Measurements from ENCODE around the gene ADH1A. TPM values are rescaled to one million over a fixed set of nuclear protein-coding genes. Genes with fewer than 3 reads are reported as not detected.

ADH1A gene
- 1 to 10 TPM in 1 of 7 donors, under 1 TPM in 1, not detected in 5; 0.25 to 1.2 TPM for total RNA-seq
- polyA plus RNA-seq: not detected
- long read RNA-seq, donor 1: 0 reads
- long read RNA-seq, donor 2: 0 reads

GRCh38 chr4:99290848-99291786 is at the start of gene ADH1A:
Gene ADH1A (minus strand): TSS chr4:99290985. CDS start chr4:99290914, 71 bp downstream.
- H3K4me1 ChIP-seq: no peaks in the 10 kb centered on the region
- no peaks in the 10 kb centered on the region for H3K36me3 ChIP-seq
- peaks cover 0 to 27% (median 9%) of the 10 kb centered on the region in 8 donors for H3K9me3 ChIP-seq
- TF ChIP-seq POLR2A (IDR thresholded peaks at IDR 0.05): no peak
- no peak for TF ChIP-seq CTCF (IDR thresholded peaks at IDR 0.05 in 8 of 11, conservative IDR thresholded peaks at IDR 0.05 in 3 of 11)
- TF ChIP-seq POLR2AphosphoS5 (IDR thresholded peaks at IDR 0.05): no peak
- no peak within 1 kb of the TSS for H3K4me3 ChIP-seq
- intact Hi-C loops (cut with DNase I; ENCODE audit: low total_unique reads): no loop called here
- no peak within 1 kb of the TSS for H3K27ac ChIP-seq
- no peaks in the 10 kb centered on the region for H3K27me3 ChIP-seq (replicated peaks in 1 of 7)
- WGBS, 5 donors: 67 to 85% (median 72%) methylated on average over 3 of the region's 3 CpGs
- no peak for DNase-seq

DNA sequence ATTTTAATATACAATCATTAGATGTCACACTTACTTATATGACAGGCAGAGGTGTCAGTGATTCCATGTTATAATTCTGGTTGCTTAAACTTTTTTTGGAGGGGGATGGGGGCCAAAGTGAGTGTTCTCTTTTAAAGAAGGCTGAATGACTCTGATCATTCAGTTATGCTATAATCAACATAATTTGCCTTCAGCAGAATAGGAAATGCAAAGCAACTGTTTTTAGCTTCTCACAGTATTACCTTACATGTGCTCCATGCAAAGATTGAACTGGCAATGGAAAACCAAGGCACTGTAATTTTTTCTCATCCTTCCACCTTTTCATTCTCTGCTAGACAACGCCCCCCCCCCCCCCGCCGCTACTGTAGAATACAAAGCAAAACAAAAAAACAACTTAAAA is 48.4 kb upstream of the ADH1A start:
- Histone ChIP-seq H3K36me3 (no peaks in the 10 kb centered on the region), H3K4me1 (no peaks in the 10 kb centered on the region), H3K27me3 (replicated peaks in 1 of 7) (no peaks in the 10 kb centered on the region), H3K9me3 (no peaks in the 10 kb centered on the region), H3K27ac (no peak overlapping the region), H3K4me3 (no peak overlapping the region)
- no peak for TF ChIP-seq CTCF (IDR thresholded peaks at IDR 0.05 in 8 of 11, conservative IDR thresholded peaks at IDR 0.05 in 3 of 11)
- TF ChIP-seq POLR2AphosphoS5 (IDR thresholded peaks at IDR 0.05): no peak
- TF ChIP-seq POLR2A (IDR thresholded peaks at IDR 0.05): no peak
- WGBS, 5 donors: 84 to 93% (median 90%) methylated on average over 3 of the region's 3 CpGs
- intact Hi-C loops (cut with DNase I; ENCODE audit: low total_unique reads): no loop called here
- no peak for DNase-seq

DNA sequence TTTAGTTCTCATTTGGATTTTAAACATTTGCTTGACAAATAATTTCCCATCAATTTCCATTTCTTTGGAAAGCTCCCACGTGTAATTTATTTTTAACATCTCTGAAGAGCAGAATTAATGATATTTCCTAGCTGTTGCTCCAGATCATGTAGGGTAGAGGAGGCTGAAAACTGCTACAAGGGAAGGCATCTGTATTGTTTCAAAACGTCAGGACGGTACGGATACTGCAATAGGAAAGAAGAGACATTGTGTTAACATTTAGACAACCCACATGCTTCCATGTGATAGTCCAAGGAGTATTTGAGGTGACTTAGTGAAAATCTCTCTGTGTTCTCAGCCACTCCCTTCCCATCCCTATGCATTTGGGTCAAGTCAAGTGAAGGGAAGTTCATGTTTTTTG is 45.8 kb upstream of the ADH1A start:
- no peaks in the 10 kb centered on the region for H3K4me1 ChIP-seq
- no peak overlapping the region for H3K27ac ChIP-seq
- TF ChIP-seq POLR2AphosphoS5 (IDR thresholded peaks at IDR 0.05) (no peak), POLR2A (IDR thresholded peaks at IDR 0.05) (no peak), CTCF (IDR thresholded peaks at IDR 0.05 in 8 of 11, conservative IDR thresholded peaks at IDR 0.05 in 3 of 11) (no peak)
- no peak overlapping the region for H3K4me3 ChIP-seq
- no peak for DNase-seq
- 60 to 75% (median 64%) methylated on average over 4 of the region's 4 CpGs for WGBS, 5 donors
- H3K27me3 ChIP-seq (replicated peaks in 1 of 7): no peaks in the 10 kb centered on the region
- no peaks in the 10 kb centered on the region for H3K36me3 ChIP-seq
- H3K9me3 ChIP-seq: peaks cover 0 to 3% (median 0%) of the 10 kb centered on the region in 8 donors
- intact Hi-C loops (cut with DNase I; ENCODE audit: low total_unique reads): no loop called here

- Histone ChIP-seq H3K9me3 (peaks cover 0 to 3% (median 0%) of the 10 kb centered on the region in 8 donors), H3K27me3 (replicated peaks in 1 of 7) (no peaks in the 10 kb centered on the region), H3K4me1 (no peaks in the 10 kb centered on the region), H3K4me3 (no peak overlapping the region), H3K36me3 (no peaks in the 10 kb centered on the region), H3K27ac (no peak overlapping the region)
- no peak for DNase-seq
- intact Hi-C loops (cut with DNase I; ENCODE audit: low total_unique reads): no loop called here
- TF ChIP-seq POLR2A (IDR thresholded peaks at IDR 0.05) (no peak), CTCF (IDR thresholded peaks at IDR 0.05 in 8 of 11, conservative IDR thresholded peaks at IDR 0.05 in 3 of 11) (no peak), POLR2AphosphoS5 (IDR thresholded peaks at IDR 0.05) (no peak)
- WGBS, 5 donors: 67 to 78% (median 74%) methylated on average over 1 of the region's 1 CpG
Measured at GRCh38 chr4:99334880-99335279, 44.1 kb upstream of the ADH1A start.

All from spleen (tissue), 13 donors.